Ishikawa (cell line): ENCODE measurements around the gene MLLT3.

Experiments
- CEBPB ChIP-seq: IDR thresholded peaks from 2 replicates; pipeline ENCODE4 v1.6.1; 2012
- CREB1 ChIP-seq: IDR thresholded peaks from 2 replicates; pipeline ENCODE4 v1.6.1; 2012; ENCODE audit warnings: low read depth
- EGR1 ChIP-seq: IDR thresholded peaks from 2 replicates; pipeline ENCODE4 v1.6.1; 2012
- EP300 ChIP-seq: IDR thresholded peaks from 2 replicates; pipeline ENCODE4 v1.6.1; 2012; ENCODE audit warnings: borderline replicate concordance
- NFIC ChIP-seq: IDR thresholded peaks from 2 replicates; pipeline ENCODE4 v1.6.1; 2012
- RAD21 ChIP-seq: IDR thresholded peaks from 2 replicates; pipeline ENCODE4 v1.6.1; 2012; ENCODE audit warnings: low read depth
- TAF1 ChIP-seq: IDR thresholded peaks from 2 replicates; pipeline ENCODE4 v1.6.1; 2012; ENCODE audit warnings: low read depth, mild to moderate bottlenecking
- TCF12 ChIP-seq: IDR thresholded peaks from 2 replicates; pipeline ENCODE4 v1.6.1; 2012; ENCODE audit warnings: low read depth
- TEAD4 ChIP-seq: IDR thresholded peaks from 2 replicates; pipeline ENCODE4 v1.6.1; 2012
- YY1 ChIP-seq: IDR thresholded peaks from 2 replicates; pipeline ENCODE4 v1.6.1; 2012; ENCODE audit warnings: low read depth
- TF ChIP-seq, protein P1 (sequence below): IDR thresholded peaks from 2 replicates; pipeline ENCODE4 v1.6.1; 2012; ENCODE audit warnings: low read depth, mild to moderate bottlenecking
- TF ChIP-seq, protein P2 (sequence below): IDR thresholded peaks from 2 replicates; pipeline ENCODE4 v1.6.1; 2012
- TF ChIP-seq, protein P3 (sequence below): IDR thresholded peaks from 2 replicates; pipeline ENCODE4 v1.6.1; 2012

DNA sequence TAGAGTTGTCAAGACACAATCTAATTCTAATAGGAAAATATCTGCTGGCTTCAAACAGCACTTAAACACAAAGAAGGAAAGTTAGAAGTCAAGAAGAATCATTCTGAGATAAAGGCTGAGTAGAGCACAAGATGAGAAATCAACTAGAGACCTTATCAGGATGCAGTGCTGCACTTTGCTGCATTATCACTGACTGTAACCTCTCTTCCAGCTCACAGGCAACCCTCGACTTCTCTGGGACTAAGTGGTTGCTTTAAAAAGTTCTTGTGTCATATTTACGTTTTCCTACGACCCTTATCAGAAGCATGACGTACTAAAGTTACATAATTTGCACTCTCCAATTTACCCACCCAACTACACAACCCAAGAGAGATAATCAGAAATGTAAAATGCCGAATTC is 176.1 kb downstream of the MLLT3 start:
- no peak for TF ChIP-seq EP300
- TF ChIP-seq, protein P1, sequence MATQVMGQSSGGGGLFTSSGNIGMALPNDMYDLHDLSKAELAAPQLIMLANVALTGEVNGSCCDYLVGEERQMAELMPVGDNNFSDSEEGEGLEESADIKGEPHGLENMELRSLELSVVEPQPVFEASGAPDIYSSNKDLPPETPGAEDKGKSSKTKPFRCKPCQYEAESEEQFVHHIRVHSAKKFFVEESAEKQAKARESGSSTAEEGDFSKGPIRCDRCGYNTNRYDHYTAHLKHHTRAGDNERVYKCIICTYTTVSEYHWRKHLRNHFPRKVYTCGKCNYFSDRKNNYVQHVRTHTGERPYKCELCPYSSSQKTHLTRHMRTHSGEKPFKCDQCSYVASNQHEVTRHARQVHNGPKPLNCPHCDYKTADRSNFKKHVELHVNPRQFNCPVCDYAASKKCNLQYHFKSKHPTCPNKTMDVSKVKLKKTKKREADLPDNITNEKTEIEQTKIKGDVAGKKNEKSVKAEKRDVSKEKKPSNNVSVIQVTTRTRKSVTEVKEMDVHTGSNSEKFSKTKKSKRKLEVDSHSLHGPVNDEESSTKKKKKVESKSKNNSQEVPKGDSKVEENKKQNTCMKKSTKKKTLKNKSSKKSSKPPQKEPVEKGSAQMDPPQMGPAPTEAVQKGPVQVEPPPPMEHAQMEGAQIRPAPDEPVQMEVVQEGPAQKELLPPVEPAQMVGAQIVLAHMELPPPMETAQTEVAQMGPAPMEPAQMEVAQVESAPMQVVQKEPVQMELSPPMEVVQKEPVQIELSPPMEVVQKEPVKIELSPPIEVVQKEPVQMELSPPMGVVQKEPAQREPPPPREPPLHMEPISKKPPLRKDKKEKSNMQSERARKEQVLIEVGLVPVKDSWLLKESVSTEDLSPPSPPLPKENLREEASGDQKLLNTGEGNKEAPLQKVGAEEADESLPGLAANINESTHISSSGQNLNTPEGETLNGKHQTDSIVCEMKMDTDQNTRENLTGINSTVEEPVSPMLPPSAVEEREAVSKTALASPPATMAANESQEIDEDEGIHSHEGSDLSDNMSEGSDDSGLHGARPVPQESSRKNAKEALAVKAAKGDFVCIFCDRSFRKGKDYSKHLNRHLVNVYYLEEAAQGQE = no peak
- TF ChIP-seq, protein P2, sequence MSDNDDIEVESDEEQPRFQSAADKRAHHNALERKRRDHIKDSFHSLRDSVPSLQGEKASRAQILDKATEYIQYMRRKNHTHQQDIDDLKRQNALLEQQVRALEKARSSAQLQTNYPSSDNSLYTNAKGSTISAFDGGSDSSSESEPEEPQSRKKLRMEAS = no peak
- TF ChIP-seq NFIC = no peak
- no peak for TF ChIP-seq YY1
- TF ChIP-seq TAF1 = no peak
- no peak for TF ChIP-seq RAD21
- no peak for TF ChIP-seq TEAD4
- TF ChIP-seq, protein P3, sequence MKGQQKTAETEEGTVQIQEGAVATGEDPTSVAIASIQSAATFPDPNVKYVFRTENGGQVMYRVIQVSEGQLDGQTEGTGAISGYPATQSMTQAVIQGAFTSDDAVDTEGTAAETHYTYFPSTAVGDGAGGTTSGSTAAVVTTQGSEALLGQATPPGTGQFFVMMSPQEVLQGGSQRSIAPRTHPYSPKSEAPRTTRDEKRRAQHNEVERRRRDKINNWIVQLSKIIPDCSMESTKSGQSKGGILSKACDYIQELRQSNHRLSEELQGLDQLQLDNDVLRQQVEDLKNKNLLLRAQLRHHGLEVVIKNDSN = no peak
- no peak for TF ChIP-seq CEBPB
- TF ChIP-seq EGR1 = no peak
- no peak for TF ChIP-seq TCF12
- TF ChIP-seq CREB1 = no peak
